ENCODE results near the gene PI4KB. TPM values are rescaled to one million over a fixed set of nuclear protein-coding genes. Genes with fewer than 3 reads are reported as not detected.

Gene PI4KB
- total RNA-seq, 1 experiment from 2014 or later: 62.8 TPM

GRCh38 chr1:151344291-151344690, 17.1 kb upstream of the PI4KB start:
- Histone ChIP-seq H3K4me1 (ENCODE audit: insufficient read depth, low read length, poor library complexity, severe bottlenecking) (peaks cover 14% of the 10 kb centered on the region), H3K27me3 (replicated peaks; ENCODE audit: insufficient read depth, low read depth, low read length, poor library complexity) (no peaks in the 10 kb centered on the region), H3K4me3 (ENCODE audit: low read depth, low read length, poor library complexity, severe bottlenecking) (no peak overlapping the region), H3K27ac (ENCODE audit: low read depth, low read length, poor library complexity, severe bottlenecking) (no peak overlapping the region), H3K9me3 (ENCODE audit: low read depth, low read length, poor library complexity, severe bottlenecking) (no peaks in the 10 kb centered on the region), H3K36me3 (ENCODE audit: insufficient read depth, low read length, poor library complexity, severe bottlenecking) (peaks cover 15% of the 10 kb centered on the region)
- BruUV-seq (replicated peaks): no TSS peak
- no peak for TF ChIP-seq CTCF (conservative IDR thresholded peaks at IDR 0.05; ENCODE audit: low read depth, low read length)
- TF ChIP-seq EZH2 (IDR thresholded peaks at IDR 0.05; ENCODE audit: borderline replicate concordance, low read depth, low read length, poor library complexity, severe bottlenecking): no peak
- DNase-seq (ENCODE audit: low spot score): no peak
- ChIA-PET POLR2A (ENCODE audit: low non-redundant PET) (no interaction called here), CTCF (interaction anchor here (0.7 kb wide), 1 partner anchor 45 kb away, joined by 4 read pairs; no protein-coding TSS in a partner anchor)
- intact Hi-C loops (cut with micrococcal nuclease; ENCODE audit: unreplicated experiment): loop anchor here (5.0 kb wide), 1 partner anchor 247 kb away; no protein-coding TSS in a partner anchor

GRCh38 chr1:151343587-151343986, 16.4 kb upstream of the PI4KB start:
- Histone ChIP-seq H3K27ac (ENCODE audit: low read depth, low read length, poor library complexity, severe bottlenecking) (no peak overlapping the region), H3K9me3 (ENCODE audit: low read depth, low read length, poor library complexity, severe bottlenecking) (no peaks in the 10 kb centered on the region), H3K4me3 (ENCODE audit: low read depth, low read length, poor library complexity, severe bottlenecking) (no peak overlapping the region), H3K4me1 (ENCODE audit: insufficient read depth, low read length, poor library complexity, severe bottlenecking) (peaks cover 14% of the 10 kb centered on the region), H3K36me3 (ENCODE audit: insufficient read depth, low read length, poor library complexity, severe bottlenecking) (peaks cover 15% of the 10 kb centered on the region), H3K27me3 (replicated peaks; ENCODE audit: insufficient read depth, low read depth, low read length, poor library complexity) (no peaks in the 10 kb centered on the region)
- intact Hi-C loops (cut with micrococcal nuclease; ENCODE audit: unreplicated experiment): loop anchor here (5.0 kb wide), 1 partner anchor 246 kb away; no protein-coding TSS in a partner anchor
- ChIA-PET CTCF (interaction anchor here (0.5 kb wide), 1 partner anchor 200 kb away, joined by 3 read pairs; no protein-coding TSS in a partner anchor), POLR2A (ENCODE audit: low non-redundant PET) (no interaction called here)
- no peak for TF ChIP-seq EZH2 (IDR thresholded peaks at IDR 0.05; ENCODE audit: borderline replicate concordance, low read depth, low read length, poor library complexity, severe bottlenecking)
- TF ChIP-seq CTCF (conservative IDR thresholded peaks at IDR 0.05; ENCODE audit: low read depth, low read length): no peak
- BruUV-seq (replicated peaks): no TSS peak
- DNase-seq (ENCODE audit: low spot score): no peak

GRCh38 chr1:151342569-151342968, 15.4 kb upstream of the PI4KB start:
- peaks cover 15% of the 10 kb centered on the region for H3K36me3 ChIP-seq (ENCODE audit: insufficient read depth, low read length, poor library complexity, severe bottlenecking)
- no peaks in the 10 kb centered on the region for H3K9me3 ChIP-seq (ENCODE audit: low read depth, low read length, poor library complexity, severe bottlenecking)
- no peak overlapping the region for H3K27ac ChIP-seq (ENCODE audit: low read depth, low read length, poor library complexity, severe bottlenecking)
- TF ChIP-seq CTCF (conservative IDR thresholded peaks at IDR 0.05; ENCODE audit: low read depth, low read length): no peak
- no peak for TF ChIP-seq EZH2 (IDR thresholded peaks at IDR 0.05; ENCODE audit: borderline replicate concordance, low read depth, low read length, poor library complexity, severe bottlenecking)
- no TSS peak for BruUV-seq (replicated peaks)
- no peak overlapping the region for H3K4me3 ChIP-seq (ENCODE audit: low read depth, low read length, poor library complexity, severe bottlenecking)
- no peaks in the 10 kb centered on the region for H3K27me3 ChIP-seq (replicated peaks; ENCODE audit: insufficient read depth, low read depth, low read length, poor library complexity)
- ChIA-PET POLR2A (ENCODE audit: low non-redundant PET) (no interaction called here), CTCF (no interaction called here)
- H3K4me1 ChIP-seq (ENCODE audit: insufficient read depth, low read length, poor library complexity, severe bottlenecking): peaks cover 14% of the 10 kb centered on the region
- DNase-seq (ENCODE audit: low spot score): no peak
- intact Hi-C loops (cut with micrococcal nuclease; ENCODE audit: unreplicated experiment): loop anchor here (5.0 kb wide), 1 partner anchor 245 kb away; no protein-coding TSS in a partner anchor
